ENCODE data around the gene FAM169A.
"Not testable (repeated sequence)": the region's sequence is repeated elsewhere in the genome, so short reads cannot be mapped to it uniquely, and the experiment has no call there.

Gene FAM169A, protein sequence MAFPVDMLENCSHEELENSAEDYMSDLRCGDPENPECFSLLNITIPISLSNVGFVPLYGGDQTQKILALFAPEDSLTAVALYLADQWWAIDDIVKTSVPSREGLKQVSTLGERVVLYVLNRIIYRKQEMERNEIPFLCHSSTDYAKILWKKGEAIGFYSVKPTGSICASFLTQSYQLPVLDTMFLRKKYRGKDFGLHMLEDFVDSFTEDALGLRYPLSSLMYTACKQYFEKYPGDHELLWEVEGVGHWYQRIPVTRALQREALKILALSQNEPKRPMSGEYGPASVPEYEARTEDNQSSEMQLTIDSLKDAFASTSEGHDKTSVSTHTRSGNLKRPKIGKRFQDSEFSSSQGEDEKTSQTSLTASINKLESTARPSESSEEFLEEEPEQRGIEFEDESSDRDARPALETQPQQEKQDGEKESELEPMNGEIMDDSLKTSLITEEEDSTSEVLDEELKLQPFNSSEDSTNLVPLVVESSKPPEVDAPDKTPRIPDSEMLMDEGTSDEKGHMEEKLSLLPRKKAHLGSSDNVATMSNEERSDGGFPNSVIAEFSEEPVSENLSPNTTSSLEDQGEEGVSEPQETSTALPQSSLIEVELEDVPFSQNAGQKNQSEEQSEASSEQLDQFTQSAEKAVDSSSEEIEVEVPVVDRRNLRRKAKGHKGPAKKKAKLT

DNA sequence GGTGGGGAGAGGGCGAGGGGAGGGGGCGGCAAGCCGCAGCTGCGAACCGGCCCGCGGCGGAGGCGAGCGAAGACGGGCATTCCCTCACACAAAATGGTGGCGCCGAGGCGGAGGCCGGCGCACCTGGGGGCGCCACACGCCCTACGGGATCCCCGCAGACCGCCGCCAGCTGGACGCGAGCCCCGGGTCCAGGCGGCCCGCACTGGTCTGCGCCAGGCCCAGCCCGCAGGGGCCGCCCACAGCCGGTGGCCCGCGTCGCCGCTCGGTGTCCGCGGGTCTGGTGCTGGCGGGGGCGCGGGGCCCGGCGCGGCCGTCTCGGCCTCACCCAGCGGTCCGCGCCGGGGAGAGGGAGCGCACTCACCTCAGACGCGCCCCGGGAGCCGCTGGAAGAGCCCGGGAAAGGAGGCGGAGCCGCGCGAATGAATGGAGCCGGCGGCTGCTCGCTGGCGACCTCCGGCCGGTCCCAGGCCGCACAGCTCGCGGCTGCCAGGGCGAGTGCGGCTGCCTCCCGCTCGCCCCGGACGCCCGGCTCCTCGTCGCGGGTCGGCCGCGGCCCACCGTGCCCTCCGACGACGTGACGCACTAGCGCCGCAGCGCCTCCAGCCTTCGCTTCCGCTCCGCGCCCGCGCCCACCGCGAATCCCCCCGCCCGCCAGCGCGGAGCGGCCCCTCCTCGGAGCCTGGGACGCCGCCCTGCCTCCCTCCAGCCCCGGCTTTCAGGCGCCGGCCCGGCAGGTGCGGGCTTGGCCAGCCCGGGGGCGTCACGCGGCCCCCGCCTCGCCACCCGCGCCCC lies at the start of gene FAM169A:
Gene FAM169A, minus strand, starts transcription at position 584 of the 792 bp plus-strand sequence. CDS start 24,711 bp downstream, outside the sequence.
- DNase-seq, result peak; percentile 61
- in situ Hi-C loops (cut with HindIII; ENCODE audit: low pct_ligation_motif_present, low pct_unique_long_range_greater_than_20kb, low sequenced_read_pairs), result no loop called here

DNA sequence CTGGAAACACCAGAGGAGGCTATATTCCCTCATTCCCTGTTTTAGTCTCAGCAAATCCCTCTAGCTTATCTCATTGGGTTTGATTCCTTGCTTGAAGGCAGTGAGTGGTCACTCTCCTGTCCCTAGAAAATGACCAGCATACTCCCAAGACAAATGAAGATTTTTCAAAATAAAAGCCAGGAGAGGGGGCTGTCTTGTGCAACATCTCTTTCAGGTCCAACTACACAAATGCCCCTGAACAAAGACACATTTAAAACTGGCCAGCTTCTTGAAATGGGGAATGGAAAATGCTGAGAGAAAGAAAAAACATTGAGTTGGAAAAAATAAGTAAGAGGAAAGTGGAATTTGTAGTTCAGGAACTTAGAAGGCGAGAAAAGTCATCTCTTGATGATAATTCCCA lies 49.3 kb upstream of the FAM169A start:
- no peak for DNase-seq
- in situ Hi-C loops (cut with HindIII; ENCODE audit: low pct_ligation_motif_present, low pct_unique_long_range_greater_than_20kb, low sequenced_read_pairs), result no loop called here

DNA sequence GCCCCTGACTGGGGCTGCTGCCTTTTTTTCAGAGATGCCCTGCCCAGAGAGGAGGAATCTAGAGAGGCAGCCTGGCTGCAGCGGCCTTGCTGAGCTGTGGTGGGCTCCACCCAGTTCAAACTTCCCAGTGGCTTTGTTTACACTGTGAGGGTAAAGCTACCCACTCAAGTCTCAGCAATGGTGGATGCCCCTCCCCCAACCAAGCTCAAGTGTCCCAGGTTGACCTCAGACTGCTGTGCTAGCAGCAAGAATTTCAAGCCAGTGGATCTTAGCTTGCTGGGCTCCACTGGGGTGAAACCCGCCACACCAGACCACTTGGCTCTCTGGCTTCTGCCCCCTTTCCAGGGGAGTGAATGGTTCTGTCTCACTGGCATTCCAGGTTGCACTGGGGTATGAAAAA lies 45.2 kb upstream of the FAM169A start:
- in situ Hi-C loops (cut with HindIII; ENCODE audit: low pct_ligation_motif_present, low pct_unique_long_range_greater_than_20kb, low sequenced_read_pairs), result not testable (repeated sequence)

DNA sequence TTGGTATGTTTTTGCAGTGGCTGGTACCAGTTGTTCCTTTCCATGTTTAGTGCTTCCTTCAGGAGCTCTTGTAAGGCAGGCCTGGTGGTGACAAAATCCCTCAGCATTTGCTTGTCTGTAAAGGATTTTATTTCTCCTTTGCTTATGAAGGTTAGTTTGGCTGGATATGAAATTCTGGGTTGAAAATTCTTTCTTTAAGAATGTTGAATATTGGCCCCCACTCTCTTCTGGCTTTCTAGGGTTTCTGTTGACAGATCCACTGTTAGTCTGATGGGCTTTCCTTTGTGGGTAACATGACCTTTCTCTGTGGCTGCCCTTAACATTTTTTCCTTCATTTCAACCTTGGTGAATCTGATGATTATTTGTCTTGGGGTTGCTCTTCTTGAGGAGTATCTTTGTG lies 43.7 kb upstream of the FAM169A start:
- in situ Hi-C loops (cut with HindIII; ENCODE audit: low pct_ligation_motif_present, low pct_unique_long_range_greater_than_20kb, low sequenced_read_pairs); DNase-seq: not testable (repeated sequence)

More for the DNA sequence above, 45.2 kb upstream of the FAM169A start:
- DNase-seq, result not testable (repeated sequence)

DNA sequence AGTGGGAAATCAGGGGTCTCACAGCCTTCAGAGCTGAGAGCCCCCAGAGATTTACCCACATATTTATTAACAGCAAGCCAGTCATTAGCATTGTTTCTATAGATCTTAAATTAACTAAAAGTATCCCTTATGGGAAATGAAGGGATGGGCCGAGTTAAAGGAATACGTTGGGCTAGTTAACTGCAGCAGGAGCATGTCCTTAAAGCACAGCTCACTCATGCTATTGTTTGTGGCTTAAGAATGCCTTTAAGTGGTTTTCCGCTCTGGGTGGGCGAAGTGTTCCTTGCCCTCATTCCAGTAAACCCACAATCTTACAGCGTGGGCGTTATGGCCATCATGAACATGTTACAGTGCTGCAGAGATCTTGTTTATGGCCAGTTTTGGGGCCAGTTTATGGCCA lies 42.0 kb upstream of the FAM169A start:
- in situ Hi-C loops (cut with HindIII; ENCODE audit: low pct_ligation_motif_present, low pct_unique_long_range_greater_than_20kb, low sequenced_read_pairs); DNase-seq: not testable (repeated sequence)

DNA sequence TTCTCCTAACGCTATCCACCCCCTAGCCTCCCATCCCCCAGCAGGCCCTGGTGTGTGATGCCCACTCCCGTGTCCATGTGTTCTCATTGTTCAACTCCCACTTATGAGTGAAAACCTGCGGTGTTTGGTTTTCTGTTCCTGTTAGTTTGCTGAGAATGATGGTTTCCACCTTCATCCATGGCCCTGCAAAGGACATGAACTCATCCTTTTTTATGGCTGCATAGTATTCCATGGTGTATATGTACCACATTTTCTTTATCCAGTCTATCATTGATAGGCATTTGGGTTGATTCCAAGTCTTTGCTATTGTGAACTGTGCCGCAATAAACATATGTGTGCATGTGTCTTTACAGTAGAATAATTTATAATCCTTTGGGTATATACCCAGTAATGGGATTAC lies 38.5 kb upstream of the FAM169A start:
- in situ Hi-C loops (cut with HindIII; ENCODE audit: low pct_ligation_motif_present, low pct_unique_long_range_greater_than_20kb, low sequenced_read_pairs); DNase-seq: not testable (repeated sequence)

DNA sequence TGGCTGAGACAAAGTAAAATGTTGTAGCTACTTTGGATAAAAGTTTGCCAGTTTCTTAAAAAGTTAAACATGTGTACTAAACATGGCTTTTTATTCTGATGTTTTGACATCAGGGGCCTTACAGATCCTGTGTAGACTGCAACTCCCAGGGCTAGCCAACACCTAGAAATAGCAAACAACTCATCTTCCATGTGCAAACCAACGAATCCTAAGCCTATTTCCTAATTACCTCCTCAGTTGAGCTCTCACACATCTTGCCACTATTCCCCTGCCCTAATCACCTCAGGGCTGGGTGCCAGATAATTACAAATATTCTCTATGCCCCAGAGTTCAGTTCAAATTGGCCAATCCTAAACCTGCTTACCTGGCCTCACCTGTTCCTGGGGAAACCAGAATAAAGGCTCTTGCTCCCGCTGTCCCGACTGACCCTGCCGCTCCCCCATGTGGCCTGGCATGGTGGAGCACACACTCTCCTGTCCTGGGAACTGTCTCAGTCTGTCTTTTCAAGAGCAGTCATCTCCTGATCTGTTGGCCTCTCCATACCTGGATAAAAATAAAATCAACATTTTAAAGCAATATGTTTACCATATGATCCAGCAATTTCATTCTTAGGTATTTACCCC lies 37.1 kb upstream of the FAM169A start:
- peak; percentile 39 for DNase-seq
- in situ Hi-C loops (cut with HindIII; ENCODE audit: low pct_ligation_motif_present, low pct_unique_long_range_greater_than_20kb, low sequenced_read_pairs), result no loop called here

DNA sequence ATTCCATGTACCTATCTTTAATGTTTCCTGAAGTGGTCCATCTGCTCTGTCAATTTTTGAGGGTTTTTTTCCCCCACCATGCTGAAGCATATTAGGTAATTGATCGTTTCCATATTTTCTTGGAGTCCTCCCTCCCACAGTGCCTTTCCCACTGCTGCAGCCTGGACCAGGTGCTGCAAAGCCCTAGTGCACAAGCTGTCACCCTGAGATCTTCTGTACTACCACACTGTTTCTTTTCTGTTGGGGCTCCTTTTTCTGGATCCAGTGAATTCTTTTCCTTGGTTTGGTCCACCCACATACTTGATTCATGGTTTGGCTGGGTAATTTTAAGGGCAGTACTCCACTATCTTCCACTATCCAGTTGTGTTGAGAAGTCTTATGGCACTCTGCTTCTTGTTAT lies 30.9 kb upstream of the FAM169A start:
- in situ Hi-C loops (cut with HindIII; ENCODE audit: low pct_ligation_motif_present, low pct_unique_long_range_greater_than_20kb, low sequenced_read_pairs), result no loop called here
- no peak for DNase-seq

DNA sequence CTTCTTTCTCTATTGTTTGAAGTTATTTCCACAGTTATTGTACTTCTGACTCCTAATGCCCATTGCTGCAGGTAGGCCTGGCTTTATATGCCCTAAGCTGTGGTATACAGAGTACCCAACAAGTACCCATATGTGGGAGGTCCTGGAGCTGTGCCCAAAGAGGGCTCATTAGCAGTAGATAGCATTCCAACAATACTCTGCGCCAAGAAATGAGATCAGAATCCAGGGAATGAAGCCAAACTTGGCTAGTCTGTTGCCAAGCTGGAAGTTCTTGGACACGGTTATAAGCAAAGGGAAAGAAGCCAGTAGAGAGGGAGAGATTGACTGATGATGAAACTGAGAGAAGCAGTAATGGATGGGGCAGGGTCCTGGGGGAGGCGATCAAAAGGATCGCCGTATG lies 29.7 kb upstream of the FAM169A start:
- peak; percentile 89 for DNase-seq
- in situ Hi-C loops (cut with HindIII; ENCODE audit: low pct_ligation_motif_present, low pct_unique_long_range_greater_than_20kb, low sequenced_read_pairs), result no loop called here

DNA sequence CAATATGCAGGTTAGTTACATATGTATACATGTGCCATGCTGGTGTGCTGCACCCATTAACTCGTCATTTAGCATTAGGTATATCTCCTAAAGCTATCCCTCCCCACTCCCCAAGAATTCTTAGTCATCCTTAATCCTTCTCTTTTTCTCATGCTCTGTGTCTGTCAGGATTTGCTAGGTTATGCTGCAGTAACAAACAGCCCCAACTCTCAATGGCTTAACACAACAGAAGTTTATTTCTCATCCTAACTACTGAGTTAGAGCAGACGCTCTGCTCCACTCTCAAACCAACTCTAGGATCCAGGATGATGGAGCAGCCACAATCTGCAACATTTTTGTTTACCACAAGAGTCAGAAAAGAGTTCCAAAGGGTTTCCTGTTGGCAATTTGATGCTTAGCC lies 28.2 kb upstream of the FAM169A start:
- DNase-seq, result no peak
- in situ Hi-C loops (cut with HindIII; ENCODE audit: low pct_ligation_motif_present, low pct_unique_long_range_greater_than_20kb, low sequenced_read_pairs), result no loop called here

DNA sequence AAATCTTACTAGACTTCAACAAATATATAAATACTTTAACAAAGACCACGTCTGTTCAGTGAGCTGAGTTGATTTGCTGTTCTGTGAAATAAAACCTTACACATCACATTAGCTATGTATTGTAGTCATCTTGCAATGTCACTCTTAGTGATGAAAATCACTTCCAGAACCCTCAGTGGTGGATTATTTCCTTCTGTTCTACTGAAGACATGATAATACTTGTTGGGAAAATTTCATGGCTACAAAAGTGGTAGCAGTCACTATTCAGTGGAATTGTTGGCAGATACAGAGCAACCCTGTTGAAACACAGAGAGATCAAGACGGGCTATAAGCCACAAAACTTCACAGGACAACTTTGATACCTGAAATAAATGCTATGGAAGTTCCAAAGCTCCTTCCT lies 26.7 kb upstream of the FAM169A start:
- in situ Hi-C loops (cut with HindIII; ENCODE audit: low pct_ligation_motif_present, low pct_unique_long_range_greater_than_20kb, low sequenced_read_pairs), result no loop called here
- no peak for DNase-seq

DNA sequence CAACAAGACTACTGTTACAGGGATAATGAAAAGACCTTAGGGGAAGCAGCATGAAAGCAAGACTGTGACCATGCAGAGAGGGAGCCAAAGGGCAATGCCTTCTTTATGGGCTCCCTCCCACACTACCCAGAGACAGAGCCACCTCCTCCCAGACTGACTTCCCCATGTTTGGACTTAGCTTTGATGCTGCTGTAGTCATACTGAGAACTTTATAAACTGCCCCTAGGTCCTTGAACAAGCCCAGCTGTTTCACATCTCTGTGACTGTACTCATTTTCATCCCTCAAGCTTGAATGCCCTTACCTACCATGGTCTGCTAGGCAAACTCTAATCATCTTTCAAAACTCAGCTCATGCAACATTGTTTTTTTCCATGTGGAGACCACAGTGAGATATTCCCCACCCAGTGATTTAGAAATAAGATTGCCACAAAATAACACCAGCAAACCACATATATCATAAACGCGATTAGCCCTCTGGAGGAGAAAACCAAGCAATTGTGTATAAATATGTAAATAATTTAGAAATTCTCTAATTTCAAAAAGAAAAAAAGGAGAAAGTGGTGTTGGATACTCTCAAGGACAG lies 23.4 kb upstream of the FAM169A start:
- DNase-seq, result no peak
- in situ Hi-C loops (cut with HindIII; ENCODE audit: low pct_ligation_motif_present, low pct_unique_long_range_greater_than_20kb, low sequenced_read_pairs), result no loop called here

DNA sequence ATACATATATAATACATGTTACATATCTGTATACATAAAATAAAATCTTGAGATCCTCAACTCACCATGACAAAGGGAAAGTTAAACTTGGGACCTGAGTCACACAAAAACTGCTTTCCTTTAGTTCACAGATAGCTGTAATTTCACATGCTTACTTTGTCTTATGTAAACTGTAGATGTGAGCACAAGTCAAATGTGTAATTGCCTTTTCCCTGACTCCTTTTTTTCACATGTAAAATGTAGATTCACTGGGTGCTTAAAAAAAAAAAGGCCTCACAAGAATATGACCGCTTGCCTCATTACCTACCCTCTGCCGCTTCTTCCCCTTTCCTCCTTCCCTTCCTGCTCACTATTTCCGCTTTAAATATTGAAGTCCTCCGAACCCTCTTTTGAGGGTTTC lies 21.9 kb upstream of the FAM169A start:
- in situ Hi-C loops (cut with HindIII; ENCODE audit: low pct_ligation_motif_present, low pct_unique_long_range_greater_than_20kb, low sequenced_read_pairs), result no loop called here
- DNase-seq, result no peak

DNA sequence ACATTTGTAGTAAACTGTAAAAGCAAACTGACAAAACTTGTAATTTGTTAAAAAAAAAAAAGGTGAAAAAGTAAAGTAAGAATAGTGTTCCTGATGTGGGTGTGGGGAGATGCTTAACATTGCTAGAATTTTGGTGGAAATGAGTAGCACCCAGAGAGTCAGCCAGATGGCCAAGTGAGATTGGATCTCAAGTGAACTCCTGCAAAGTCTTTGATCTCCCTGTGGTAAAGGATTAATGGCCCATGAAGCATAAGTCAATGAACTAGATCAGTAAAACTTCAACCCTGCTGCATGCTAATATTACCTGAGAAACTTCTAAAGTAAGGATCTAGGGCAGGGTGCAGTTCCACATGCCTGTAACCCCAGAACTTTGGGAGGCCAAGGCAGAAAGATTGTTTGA lies 19.0 kb upstream of the FAM169A start:
- peak; percentile 84 for DNase-seq
- in situ Hi-C loops (cut with HindIII; ENCODE audit: low pct_ligation_motif_present, low pct_unique_long_range_greater_than_20kb, low sequenced_read_pairs), result no loop called here

DNA sequence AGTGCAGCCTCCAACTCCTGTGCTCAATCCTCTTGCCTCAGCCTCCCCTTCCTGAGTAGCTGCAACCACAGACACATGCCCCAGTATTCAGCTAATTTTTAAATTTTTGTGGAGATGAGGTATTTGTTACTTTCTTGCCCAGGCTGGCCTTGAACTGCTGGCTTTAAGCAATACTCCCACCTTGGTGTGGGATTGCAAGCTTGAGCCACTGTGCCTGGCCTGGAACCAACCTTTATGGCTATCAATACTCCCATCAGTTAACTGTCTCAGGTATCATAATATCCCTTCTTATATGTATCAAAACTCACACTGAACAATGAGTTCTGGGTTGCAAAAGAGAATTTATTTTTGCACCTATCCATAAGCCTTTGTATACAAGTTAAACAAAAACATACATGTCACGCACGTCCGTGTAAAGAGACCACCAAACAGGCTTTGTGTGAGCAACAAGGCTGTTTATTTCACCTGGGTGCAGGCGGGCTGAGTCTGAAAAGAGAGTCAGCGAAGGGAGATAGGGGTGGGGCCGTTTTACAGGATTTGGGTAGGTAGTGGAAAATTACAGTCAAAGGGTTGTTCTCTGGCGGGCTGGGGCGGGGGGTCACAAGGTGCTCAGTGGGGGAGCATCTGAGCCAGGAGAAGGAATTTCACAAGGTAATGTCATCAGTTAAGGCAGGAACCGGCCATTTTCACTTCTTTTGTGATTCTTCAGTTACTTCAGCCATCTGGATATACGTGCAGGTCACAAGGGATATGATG lies 16.4 kb upstream of the FAM169A start:
- in situ Hi-C loops (cut with HindIII; ENCODE audit: low pct_ligation_motif_present, low pct_unique_long_range_greater_than_20kb, low sequenced_read_pairs), result not testable (repeated sequence)

DNA sequence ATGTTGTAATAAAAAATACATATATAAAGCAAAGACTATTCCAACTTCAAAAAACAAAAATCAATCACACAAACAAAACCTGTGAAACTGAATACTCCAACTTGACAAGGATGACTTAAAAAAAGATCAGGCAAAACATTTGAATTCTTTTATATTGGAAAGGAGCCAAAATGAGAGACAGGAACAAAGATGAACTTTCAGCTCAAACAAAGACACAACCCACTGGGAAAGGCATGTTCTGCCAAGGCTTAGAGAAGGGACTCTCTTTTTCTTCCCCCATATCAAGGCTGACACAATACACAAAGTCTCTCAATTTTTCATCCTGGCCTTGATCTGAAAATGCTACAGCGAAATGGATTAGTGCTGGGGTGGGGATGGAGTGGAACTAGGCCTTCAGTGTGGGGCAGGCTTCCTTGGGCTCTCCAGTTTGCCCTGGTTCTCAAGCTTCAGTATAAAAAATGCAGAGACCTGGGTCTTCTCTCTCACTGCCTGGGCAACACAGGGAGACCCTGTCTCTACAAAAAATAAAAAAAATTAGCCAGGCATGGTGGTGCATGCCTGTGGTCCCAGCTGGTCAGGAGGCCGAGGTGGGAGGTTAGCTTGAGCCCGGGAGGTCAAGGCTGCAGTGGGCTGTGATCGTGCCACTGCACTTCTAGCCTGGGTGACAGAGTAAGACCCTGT lies 11.6 kb upstream of the FAM169A start:
- in situ Hi-C loops (cut with HindIII; ENCODE audit: low pct_ligation_motif_present, low pct_unique_long_range_greater_than_20kb, low sequenced_read_pairs), result no loop called here
- DNase-seq, result no peak

More for the DNA sequence above, 16.4 kb upstream of the FAM169A start:
- DNase-seq, result not testable (repeated sequence)
